ENCODE data around the gene MED22. TPM values are rescaled to one million over a fixed set of nuclear protein-coding genes. Genes with fewer than 3 reads are reported as not detected.

The MED22 gene
- total RNA-seq, 1 donor from 2014 or later: 52.2 TPM

DNA sequence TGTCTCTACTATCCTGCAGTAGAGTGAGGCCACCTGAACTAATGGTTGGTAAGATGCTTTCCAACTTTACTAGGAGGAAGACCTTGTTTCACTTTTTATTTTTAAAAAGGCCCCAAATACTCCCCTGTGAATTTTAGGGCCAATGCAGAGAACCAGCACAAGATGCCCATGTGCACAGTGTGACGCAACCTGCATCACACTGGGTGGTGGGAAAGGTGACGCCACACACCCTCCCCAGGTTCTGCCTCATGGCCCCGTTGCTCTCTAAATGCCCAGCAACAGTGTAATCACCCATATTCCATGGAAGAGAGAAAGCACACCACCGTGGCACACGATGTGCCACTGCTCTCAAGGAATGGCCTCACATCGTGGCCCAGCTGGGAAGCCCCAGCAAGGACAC is 21.5 kb upstream of the MED22 start:
- no peak for TF ChIP-seq CTCF (IDR thresholded peaks at IDR 0.05)
- H3K4me1 ChIP-seq: peaks cover 4 to 40% of the 10 kb centered on the region in 2 donors
- H3K4me3 ChIP-seq: no peak overlapping the region
- no peak overlapping the region for H3K27ac ChIP-seq
- intact Hi-C loops (cut with DNase I): no loop called here
- H3K27me3 ChIP-seq: no peaks in the 10 kb centered on the region
- H3K9me3 ChIP-seq: no peaks in the 10 kb centered on the region
- H3K36me3 ChIP-seq: peaks cover 34 to 57% of the 10 kb centered on the region in 2 donors
- no peak for DNase-seq (ENCODE audit: low spot score in 2 of 2)

DNA sequence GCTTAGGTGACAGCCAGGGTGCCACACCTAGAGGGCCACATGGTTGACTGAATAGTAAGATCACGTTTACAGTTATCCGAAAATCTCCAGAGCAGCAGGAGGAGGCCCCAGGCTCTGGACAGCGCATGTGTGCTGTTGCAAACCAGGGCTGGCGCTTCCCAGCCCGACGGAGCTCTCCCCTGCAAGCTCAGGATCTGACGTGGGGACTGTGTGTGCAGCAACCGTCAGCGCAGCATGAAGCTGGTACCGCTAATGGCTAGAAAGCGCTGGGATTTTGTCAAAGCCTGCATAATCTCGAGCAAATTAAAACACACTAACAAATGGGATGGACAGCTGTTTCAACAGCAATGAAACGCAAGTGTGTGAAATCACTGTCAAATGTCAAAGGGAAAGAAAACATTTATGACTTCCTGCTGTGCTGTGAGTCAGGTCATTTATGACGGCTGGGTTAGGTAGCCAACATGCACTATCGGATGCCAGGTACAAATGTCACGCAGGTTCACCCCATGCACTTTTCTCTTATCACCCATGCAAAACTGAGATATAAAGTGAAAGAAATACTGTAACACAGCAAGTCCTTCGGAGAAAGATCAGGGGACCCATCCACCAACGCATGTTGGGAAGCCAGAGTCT is 20.4 kb upstream of the MED22 start:
- H3K36me3 ChIP-seq: peaks cover 43 to 67% of the 10 kb centered on the region in 2 donors
- DNase-seq (ENCODE audit: low spot score in 2 of 2): no peak
- no peak for TF ChIP-seq CTCF (IDR thresholded peaks at IDR 0.05)
- no peaks in the 10 kb centered on the region for H3K9me3 ChIP-seq
- intact Hi-C loops (cut with DNase I): no loop called here
- H3K4me3 ChIP-seq: no peak overlapping the region
- H3K27me3 ChIP-seq: no peaks in the 10 kb centered on the region
- H3K27ac ChIP-seq: no peak overlapping the region
- peaks cover 0 to 37% of the 10 kb centered on the region in 2 donors for H3K4me1 ChIP-seq

DNA sequence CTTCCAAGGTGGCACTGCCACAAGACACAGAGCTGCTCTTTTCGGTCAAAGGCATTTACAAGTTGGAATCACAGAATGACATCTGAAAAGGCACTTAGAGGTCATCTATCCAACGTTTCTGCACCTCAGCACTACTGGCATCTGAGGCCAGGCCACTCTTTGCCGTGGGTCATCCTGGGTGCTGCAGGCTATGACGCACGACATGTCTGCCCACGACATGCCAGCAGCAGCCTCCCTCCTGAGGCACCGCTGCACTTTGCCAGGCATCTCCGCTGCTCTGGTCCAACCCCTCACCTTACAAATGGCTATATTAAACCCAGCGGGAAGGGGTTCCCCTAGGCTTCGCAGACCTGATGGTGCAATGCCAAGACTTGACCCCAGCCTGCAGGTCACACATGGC is 19.8 kb upstream of the MED22 start:
- H3K27me3 ChIP-seq: no peaks in the 10 kb centered on the region
- no peak for TF ChIP-seq CTCF (IDR thresholded peaks at IDR 0.05)
- peaks cover 0 to 31% of the 10 kb centered on the region in 2 donors for H3K4me1 ChIP-seq
- peaks cover 46 to 68% of the 10 kb centered on the region in 2 donors for H3K36me3 ChIP-seq
- no peaks in the 10 kb centered on the region for H3K9me3 ChIP-seq
- no peak overlapping the region for H3K27ac ChIP-seq
- intact Hi-C loops (cut with DNase I): no loop called here
- no peak overlapping the region for H3K4me3 ChIP-seq
- no peak for DNase-seq (ENCODE audit: low spot score in 2 of 2)

DNA sequence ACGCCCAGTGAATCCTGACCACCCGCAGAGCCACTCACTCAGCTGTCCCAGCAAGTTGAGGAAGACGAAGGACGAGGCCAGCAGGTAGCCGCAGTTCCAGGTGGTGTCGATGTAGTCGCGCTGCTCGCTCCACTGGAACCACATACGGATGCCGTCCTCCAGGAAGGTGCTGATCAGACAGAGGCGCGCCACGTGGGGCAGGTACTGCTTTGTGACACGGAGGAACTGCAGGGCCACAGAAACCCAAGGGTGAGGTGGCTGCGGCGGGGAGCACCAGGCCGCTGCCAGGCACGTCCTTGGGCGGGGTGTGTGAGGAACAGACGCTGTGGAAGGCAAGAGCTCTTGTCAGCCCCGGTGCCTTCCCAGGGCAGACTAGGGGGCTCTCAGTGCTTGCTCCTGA is 19.3 kb upstream of the MED22 start:
- Histone ChIP-seq H3K4me1 (peaks cover 0 to 27% of the 10 kb centered on the region in 2 donors), H3K9me3 (no peaks in the 10 kb centered on the region), H3K36me3 (peaks cover 50 to 68% of the 10 kb centered on the region in 2 donors), H3K27ac (no peak overlapping the region), H3K27me3 (no peaks in the 10 kb centered on the region), H3K4me3 (no peak overlapping the region)
- intact Hi-C loops (cut with DNase I): no loop called here
- DNase-seq (ENCODE audit: low spot score in 2 of 2): no peak
- TF ChIP-seq CTCF (IDR thresholded peaks at IDR 0.05): no peak

DNA sequence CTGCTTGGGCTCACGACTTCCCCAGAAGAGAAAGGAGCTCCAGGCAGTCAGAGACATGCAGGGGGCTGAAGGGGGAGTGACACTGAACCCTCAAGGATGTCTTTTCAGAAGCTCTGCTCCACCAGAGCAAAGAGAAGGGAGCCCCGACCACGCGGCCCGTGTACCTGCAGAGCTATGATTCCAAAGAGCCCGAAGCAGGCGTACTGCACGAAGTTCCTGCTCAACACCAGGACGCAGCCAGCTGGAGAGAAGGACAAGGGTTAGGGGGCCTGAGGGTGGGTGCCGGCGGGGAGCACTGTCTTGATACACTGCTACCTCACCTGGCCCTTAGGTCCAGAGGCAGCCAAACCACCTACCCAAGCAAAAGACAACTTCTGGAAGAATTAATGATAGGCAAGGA is 18.5 kb upstream of the MED22 start:
- Histone ChIP-seq H3K9me3 (no peaks in the 10 kb centered on the region), H3K27me3 (no peaks in the 10 kb centered on the region), H3K36me3 (peaks cover 55 to 74% of the 10 kb centered on the region in 2 donors), H3K27ac (no peak overlapping the region), H3K4me3 (no peak overlapping the region), H3K4me1 (peaks cover 0 to 20% of the 10 kb centered on the region in 2 donors)
- intact Hi-C loops (cut with DNase I): no loop called here
- DNase-seq (ENCODE audit: low spot score in 2 of 2): no peak
- TF ChIP-seq CTCF (IDR thresholded peaks at IDR 0.05): no peak

All from ascending aorta (tissue), 2 donors.